WTC11 (cell line): ENCODE measurements around the gene RHBG. TPM values are rescaled to one million over a fixed set of nuclear protein-coding genes. Genes with fewer than 3 reads are reported as not detected.

ENCODE experiments used
- ATAC-seq: fragments of 200-7000 bp; cut with Tn5 transposase; 2 replicates; pipeline ENCODE4 v1.10.0; 2021; ENCODE audit warnings: mild to moderate bottlenecking, moderate library complexity
- CTCF ChIA-PET: fragments of 300-600 bp; sonication (Branson Sonifier 250); formaldehyde crosslinking; loops from one replicate; lab custom pipeline; 2021; ENCODE audit warnings: antibody characterized with exemption; lab: Charles Lee
- POLR2A ChIA-PET: fragments of 350-600 bp; sonication (Branson Sonifier 250); formaldehyde crosslinking; loops from one replicate; lab custom pipeline; 2021; ENCODE audit warnings: antibody characterized with exemption; lab: Charles Lee
- DNase-seq: peaks from one replicate; pipeline ENCODE4 v3.0.0; 2021; ENCODE audit warnings: low spot score
- H3K27ac Mint-ChIP-seq: 2 replicates; pipeline ENCODE4 v1.8.0; 2021; ENCODE audit warnings: mixed read lengths
- H3K27me3 Mint-ChIP-seq: 2 replicates; pipeline ENCODE4 v1.8.0; 2021; ENCODE audit warnings: low read depth, mild to moderate bottlenecking, moderate library complexity, mixed read lengths
- H3K36me3 Mint-ChIP-seq: 2 replicates; pipeline ENCODE4 v1.8.0; 2021; ENCODE audit warnings: mixed read lengths
- H3K4me1 Mint-ChIP-seq: 2 replicates; pipeline ENCODE4 v1.8.0; 2022; ENCODE audit warnings: mixed read lengths
- H3K4me3 Mint-ChIP-seq: 2 replicates; pipeline ENCODE4 v1.8.0; 2021; ENCODE audit warnings: mild to moderate bottlenecking, moderate library complexity, mixed read lengths
- H3K9me3 Mint-ChIP-seq: 2 replicates; pipeline ENCODE4 v1.8.0; 2021; ENCODE audit warnings: mixed read lengths
- AR ChIP-seq: fragments of 250-450 bp; sonication (Bioruptor Pico); IDR thresholded peaks from 2 replicates; pipeline ENCODE4 v1.9.0; 2021; ENCODE audit warnings: mild to moderate bottlenecking
- ELF4 ChIP-seq: sonication (generic); formaldehyde crosslinking; IDR thresholded peaks from 2 replicates; pipeline ENCODE4 v1.8.1; 2022; ENCODE audit warnings: low read depth, mild to moderate bottlenecking, moderate library complexity, missing genetic modification reagents
- ESRRA ChIP-seq: sonication (generic); formaldehyde crosslinking; IDR thresholded peaks from 2 replicates; pipeline ENCODE4 v1.8.1; 2022; ENCODE audit warnings: mild to moderate bottlenecking, missing genetic modification reagents, borderline replicate concordance
- ETV6 ChIP-seq: sonication (generic); formaldehyde crosslinking; IDR thresholded peaks from 2 replicates; pipeline ENCODE4 v1.8.1; 2022; ENCODE audit warnings: mild to moderate bottlenecking, missing genetic modification reagents
- FOXP1 ChIP-seq: sonication (generic); formaldehyde crosslinking; IDR thresholded peaks from 2 replicates; pipeline ENCODE4 v1.8.0; 2022; ENCODE audit warnings: missing genetic modification reagents, mild to moderate bottlenecking, moderate library complexity, borderline replicate concordance
- GABPB1 ChIP-seq: sonication (generic); formaldehyde crosslinking; IDR thresholded peaks from 2 replicates; pipeline ENCODE4 v1.8.1; 2023; ENCODE audit warnings: mild to moderate bottlenecking, missing genetic modification reagents
- GTF2I ChIP-seq: fragments of 250-450 bp; sonication (Bioruptor Pico); conservative IDR thresholded peaks from 2 replicates; pipeline ENCODE4 v1.4.0; 2021; ENCODE audit warnings: mild to moderate bottlenecking
- JUN ChIP-seq: sonication (generic); formaldehyde crosslinking; IDR thresholded peaks from 2 replicates; pipeline ENCODE4 v1.8.0; 2023; ENCODE audit warnings: mild to moderate bottlenecking, missing genetic modification reagents
- MYBL2 ChIP-seq: sonication (generic); formaldehyde crosslinking; IDR thresholded peaks from 2 replicates; pipeline ENCODE4 v1.8.1; 2023; ENCODE audit warnings: mild to moderate bottlenecking, moderate library complexity, missing genetic modification reagents
- PRDM15 ChIP-seq: sonication (generic); formaldehyde crosslinking; IDR thresholded peaks from 2 replicates; pipeline ENCODE4 v1.8.0; 2022; ENCODE audit warnings: missing genetic modification reagents
- TEAD1 ChIP-seq: sonication (generic); formaldehyde crosslinking; IDR thresholded peaks from 2 replicates; pipeline ENCODE4 v1.8.0; 2022; ENCODE audit warnings: mild to moderate bottlenecking, missing genetic modification reagents
- ZBTB21 ChIP-seq: sonication (generic); formaldehyde crosslinking; IDR thresholded peaks from 2 replicates; pipeline ENCODE4 v1.8.1; 2023; ENCODE audit warnings: mild to moderate bottlenecking, missing genetic modification reagents, borderline replicate concordance
- ZNF416 ChIP-seq: fragments of 250-450 bp; sonication (Bioruptor Pico); IDR thresholded peaks from 2 replicates; pipeline ENCODE4 v1.9.0; 2021; ENCODE audit warnings: mild to moderate bottlenecking, inconsistent platforms
- total RNA-seq: library from RNA; stranded (reverse); gene quantifications from 3 replicates; pipeline ENCODE4 v1.2.3, GENCODE V29; 2021
- TF ChIP-seq, protein P1 (sequence below): sonication (generic); formaldehyde crosslinking; IDR thresholded peaks from 2 replicates; pipeline ENCODE4 v1.8.0; 2022; ENCODE audit warnings: mild to moderate bottlenecking, missing genetic modification reagents
- TF ChIP-seq, protein P2 (sequence below): sonication (generic); formaldehyde crosslinking; IDR thresholded peaks from 2 replicates; pipeline ENCODE4 v1.8.0; 2023; ENCODE audit warnings: mild to moderate bottlenecking, missing genetic modification reagents

RHBG gene
- total RNA-seq, 1 experiment from 2014 or later = 1.9 TPM

GRCh38 chr1:156413391-156414246 lies 44.6 kb downstream of the RHBG start:
- peaks cover 40% of the 10 kb centered on the region for H3K27me3 Mint-ChIP-seq

DNA sequence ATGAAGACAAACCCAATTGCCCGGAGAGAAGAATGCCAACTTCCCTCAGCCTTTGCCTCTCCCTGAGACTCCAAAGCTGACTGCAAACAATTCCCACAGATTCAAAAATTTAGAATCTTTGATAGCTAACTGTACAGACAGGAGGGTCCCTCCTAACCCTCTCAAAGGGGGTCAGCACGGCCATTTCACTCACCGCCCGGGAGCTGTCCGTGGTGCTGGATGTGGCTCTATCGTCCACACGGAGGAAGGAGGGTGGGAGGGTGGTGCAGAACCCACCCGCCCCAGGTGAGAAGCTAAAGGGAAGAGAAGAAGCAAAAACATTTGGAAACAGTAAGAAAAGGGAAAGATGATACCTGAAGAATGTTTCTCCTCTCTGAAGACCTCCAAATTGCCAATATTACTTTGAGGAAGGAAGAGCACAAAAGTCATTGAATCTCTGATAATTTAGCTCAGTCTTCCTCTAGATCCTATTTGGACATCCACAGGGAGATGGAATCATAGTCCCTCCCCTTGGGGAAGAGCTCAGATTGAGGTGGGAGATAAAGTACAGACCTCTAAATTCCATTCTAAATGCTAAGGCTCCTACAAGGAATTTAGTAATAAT lies 45.6 kb downstream of the RHBG start:
- ChIA-PET POLR2A (interaction anchor here (0.6 to 0.9 kb wide), 2 partner anchors 9 to 43 kb away, joined by 3 read pairs; no protein-coding TSS in a partner anchor), CTCF (interaction anchor here (0.6 to 11.1 kb wide), 11 partner anchors 9 to 66 kb away, joined by 3 to 252 read pairs (median 4); no protein-coding TSS in a partner anchor)
- no peak overlapping the region for H3K27ac Mint-ChIP-seq
- peaks cover 25% of the 10 kb centered on the region for H3K4me1 Mint-ChIP-seq
- H3K36me3 Mint-ChIP-seq = no peaks in the 10 kb centered on the region
- peak; percentile 61 for ATAC-seq
- DNase-seq = peak; percentile 74
- no peak overlapping the region for H3K4me3 Mint-ChIP-seq
- H3K9me3 Mint-ChIP-seq = no peaks in the 10 kb centered on the region
- peaks cover 49% of the 10 kb centered on the region for H3K27me3 Mint-ChIP-seq
- TF ChIP-seq, protein P1, sequence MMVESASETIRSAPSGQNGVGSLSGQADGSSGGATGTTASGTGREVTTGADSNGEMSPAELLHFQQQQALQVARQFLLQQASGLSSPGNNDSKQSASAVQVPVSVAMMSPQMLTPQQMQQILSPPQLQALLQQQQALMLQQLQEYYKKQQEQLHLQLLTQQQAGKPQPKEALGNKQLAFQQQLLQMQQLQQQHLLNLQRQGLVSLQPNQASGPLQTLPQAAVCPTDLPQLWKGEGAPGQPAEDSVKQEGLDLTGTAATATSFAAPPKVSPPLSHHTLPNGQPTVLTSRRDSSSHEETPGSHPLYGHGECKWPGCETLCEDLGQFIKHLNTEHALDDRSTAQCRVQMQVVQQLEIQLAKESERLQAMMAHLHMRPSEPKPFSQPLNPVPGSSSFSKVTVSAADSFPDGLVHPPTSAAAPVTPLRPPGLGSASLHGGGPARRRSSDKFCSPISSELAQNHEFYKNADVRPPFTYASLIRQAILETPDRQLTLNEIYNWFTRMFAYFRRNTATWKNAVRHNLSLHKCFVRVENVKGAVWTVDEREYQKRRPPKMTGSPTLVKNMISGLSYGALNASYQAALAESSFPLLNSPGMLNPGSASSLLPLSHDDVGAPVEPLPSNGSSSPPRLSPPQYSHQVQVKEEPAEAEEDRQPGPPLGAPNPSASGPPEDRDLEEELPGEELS (CRISPR knock-in tag) = peak; percentile 53; the same call in 1 of the 2 replicates
- 0 out of 2 replicates have a peak, but pooled peaks have one; percentile 45 for TF ChIP-seq ETV6 (CRISPR knock-in tag)
- TF ChIP-seq TEAD1 = peak; percentile 71; the same call in 1 of the 2 replicates
- TF ChIP-seq ELF4 (CRISPR knock-in tag) = no peak
- TF ChIP-seq, protein P2, sequence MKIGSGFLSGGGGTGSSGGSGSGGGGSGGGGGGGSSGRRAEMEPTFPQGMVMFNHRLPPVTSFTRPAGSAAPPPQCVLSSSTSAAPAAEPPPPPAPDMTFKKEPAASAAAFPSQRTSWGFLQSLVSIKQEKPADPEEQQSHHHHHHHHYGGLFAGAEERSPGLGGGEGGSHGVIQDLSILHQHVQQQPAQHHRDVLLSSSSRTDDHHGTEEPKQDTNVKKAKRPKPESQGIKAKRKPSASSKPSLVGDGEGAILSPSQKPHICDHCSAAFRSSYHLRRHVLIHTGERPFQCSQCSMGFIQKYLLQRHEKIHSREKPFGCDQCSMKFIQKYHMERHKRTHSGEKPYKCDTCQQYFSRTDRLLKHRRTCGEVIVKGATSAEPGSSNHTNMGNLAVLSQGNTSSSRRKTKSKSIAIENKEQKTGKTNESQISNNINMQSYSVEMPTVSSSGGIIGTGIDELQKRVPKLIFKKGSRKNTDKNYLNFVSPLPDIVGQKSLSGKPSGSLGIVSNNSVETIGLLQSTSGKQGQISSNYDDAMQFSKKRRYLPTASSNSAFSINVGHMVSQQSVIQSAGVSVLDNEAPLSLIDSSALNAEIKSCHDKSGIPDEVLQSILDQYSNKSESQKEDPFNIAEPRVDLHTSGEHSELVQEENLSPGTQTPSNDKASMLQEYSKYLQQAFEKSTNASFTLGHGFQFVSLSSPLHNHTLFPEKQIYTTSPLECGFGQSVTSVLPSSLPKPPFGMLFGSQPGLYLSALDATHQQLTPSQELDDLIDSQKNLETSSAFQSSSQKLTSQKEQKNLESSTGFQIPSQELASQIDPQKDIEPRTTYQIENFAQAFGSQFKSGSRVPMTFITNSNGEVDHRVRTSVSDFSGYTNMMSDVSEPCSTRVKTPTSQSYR (CRISPR knock-in tag) = 0 out of 2 replicates have a peak, but pooled peaks have one; percentile 25
- peak; percentile 48; the same call in 1 of the 2 replicates for TF ChIP-seq FOXP1 (CRISPR knock-in tag)
- peak; percentile 92 for TF ChIP-seq JUN (CRISPR knock-in tag)
- TF ChIP-seq ZNF416 (CRISPR knock-in tag) = no peak
- TF ChIP-seq ZBTB21 = peak; percentile 59; the same call in 1 of the 2 replicates
- no peak for TF ChIP-seq GTF2I (CRISPR knock-in tag)
- TF ChIP-seq MYBL2 (CRISPR knock-in tag) = no peak
- no peak for TF ChIP-seq AR (CRISPR knock-in tag)

More at GRCh38 chr1:156413391-156414246, 44.6 kb downstream of the RHBG start:
- ChIA-PET CTCF (interaction anchor here (0.8 to 11.1 kb wide), 11 partner anchors 8 to 67 kb away, joined by 3 to 252 read pairs (median 5); no protein-coding TSS in a partner anchor), POLR2A (interaction anchor here (0.9 kb wide), 1 partner anchor 10 kb away, joined by 3 read pairs; no protein-coding TSS in a partner anchor)
- Mint-ChIP-seq H3K27ac (no peak overlapping the region), H3K4me1 (peaks cover 18% of the 10 kb centered on the region), H3K36me3 (no peaks in the 10 kb centered on the region), H3K4me3 (no peak overlapping the region), H3K9me3 (no peaks in the 10 kb centered on the region)
- peak; percentile 35 for ATAC-seq
- no peak for DNase-seq
- TF ChIP-seq GABPB1 (CRISPR knock-in tag) (no peak), PRDM15 (peak; percentile 85), ESRRA (CRISPR knock-in tag) (0 out of 2 replicates have a peak, but pooled peaks have one; percentile 40)
